GM19397 (cell line): ENCODE measurements around the gene PPM1N.

Experiments used
- ATAC-seq: cut with Tn5 transposase; IDR thresholded peaks from one replicate; pipeline ENCODE4 v1.9.1; 2021; ENCODE audit warnings: mild to moderate bottlenecking, moderate library complexity; ENCODE audit not compliant: unreplicated experiment

PPM1N gene

DNA sequence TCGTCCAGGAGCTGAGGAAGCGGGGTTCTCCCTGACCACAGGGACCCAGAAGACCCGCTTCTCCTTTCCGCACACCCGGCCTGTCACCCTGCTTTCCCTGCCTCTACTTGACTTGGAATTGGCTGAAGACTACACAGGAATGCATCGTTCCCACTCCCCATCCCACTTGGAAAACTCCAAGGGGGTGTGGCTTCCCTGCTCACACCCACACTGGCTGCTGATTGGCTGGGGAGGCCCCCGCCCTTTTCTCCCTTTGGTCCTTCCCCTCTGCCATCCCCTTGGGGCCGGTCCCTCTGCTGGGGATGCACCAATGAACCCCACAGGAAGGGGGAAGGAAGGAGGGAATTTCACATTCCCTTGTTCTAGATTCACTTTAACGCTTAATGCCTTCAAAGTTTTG is 27.9 kb downstream of the PPM1N start:
- ATAC-seq = no peak

DNA sequence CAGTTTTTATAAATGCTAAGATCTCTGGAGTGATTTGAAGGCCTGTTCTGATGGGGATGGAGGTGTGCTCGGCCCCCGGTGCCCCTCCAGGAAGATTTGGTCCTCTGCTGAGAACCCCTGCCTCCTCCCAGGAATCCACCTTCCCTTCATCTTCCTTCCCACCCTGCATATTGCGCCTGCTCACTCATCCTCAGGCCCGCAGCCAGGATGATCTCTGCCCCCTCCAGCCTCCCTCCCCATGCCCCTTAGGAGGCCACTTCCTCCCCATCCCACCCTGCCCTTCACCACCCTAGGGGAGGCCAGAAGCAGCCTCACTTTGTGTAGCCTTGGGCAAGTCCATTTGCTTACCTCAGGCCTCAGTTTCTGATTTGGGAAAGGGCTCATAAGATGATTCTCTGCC is 28.7 kb downstream of the PPM1N start:
- ATAC-seq = no peak

DNA sequence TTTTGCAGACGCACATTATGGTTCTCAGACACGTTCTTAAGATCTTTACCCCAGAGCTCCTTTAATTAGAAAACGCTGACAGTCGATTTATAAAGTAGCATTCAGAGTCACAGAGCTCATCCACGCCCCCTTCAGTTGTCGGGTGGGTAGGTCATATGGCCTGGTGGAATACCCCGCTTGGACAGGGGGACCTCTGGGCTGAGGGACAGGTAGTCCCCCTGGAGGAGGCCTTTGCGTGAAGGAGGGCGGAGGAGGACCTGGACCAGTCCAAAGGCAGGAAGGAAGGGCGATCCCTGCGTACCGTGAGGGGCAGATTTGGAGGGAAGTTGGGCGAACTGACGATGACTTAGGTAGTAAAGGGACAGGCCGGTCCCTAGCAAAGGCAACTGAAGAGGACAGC is 29.5 kb downstream of the PPM1N start:
- no peak for ATAC-seq

- no peak for ATAC-seq
Measured at GRCh38 chr19:45528149-45528743, 30.0 kb downstream of the PPM1N start.

- no peak for ATAC-seq
Measured at GRCh38 chr19:45528744-45529419, 30.6 kb downstream of the PPM1N start.

- ATAC-seq = no peak
Measured at GRCh38 chr19:45529420-45529785, 31.2 kb downstream of the PPM1N start.

- no peak for ATAC-seq
Measured at GRCh38 chr19:45531349-45531748, 33.1 kb downstream of the PPM1N start.

GRCh38 chr19:45539459-45539858 is 41.2 kb downstream of the PPM1N start:
- no peak for ATAC-seq

GRCh38 chr19:45542234-45542668 is 44.0 kb downstream of the PPM1N start:
- no peak for ATAC-seq

- ATAC-seq = no peak
Measured at GRCh38 chr19:45547211-45547770, 49.0 kb downstream of the PPM1N start.

DNA sequence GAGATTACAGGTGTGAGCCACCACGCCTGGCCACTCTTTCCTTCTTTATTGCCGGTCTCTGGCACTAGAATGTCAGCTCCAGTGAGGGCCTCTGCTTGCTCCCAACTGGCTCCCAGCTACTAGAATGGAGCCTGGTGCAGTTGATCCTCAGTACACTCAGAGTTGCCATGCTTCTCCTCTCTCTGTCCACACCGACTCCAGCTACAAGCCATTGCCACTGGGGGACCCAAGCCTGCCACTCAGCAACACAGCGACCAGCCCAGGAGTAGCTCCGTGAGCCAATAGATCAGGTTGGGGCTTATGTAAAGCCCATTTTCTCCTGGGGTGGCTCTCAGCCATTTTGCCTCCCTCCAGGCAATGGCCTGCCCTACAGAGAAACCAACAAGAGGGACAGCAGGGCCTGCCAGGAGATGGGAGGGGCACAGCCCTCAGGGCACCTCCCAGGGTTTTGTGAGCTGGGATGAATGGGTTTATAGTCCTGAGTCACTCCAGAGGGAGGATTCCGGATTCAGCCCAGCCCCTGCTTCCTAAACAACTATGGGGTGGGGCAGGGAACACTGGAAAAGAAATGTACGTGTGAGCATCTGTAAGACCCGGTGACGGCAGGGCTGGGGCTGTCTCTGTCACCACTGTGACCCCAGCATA is 49.8 kb downstream of the PPM1N start:
- ATAC-seq = no peak
